Thoracic aorta (tissue), 2 donors: ENCODE data around the gene FN3K. TPM values are rescaled to one million over a fixed set of nuclear protein-coding genes. Genes with fewer than 3 reads are reported as not detected.

Experiments used
- ATAC-seq: fragments of 150-250 bp; one replicate; pipeline ENCODE4 v1.8.0; 2017; ENCODE audit warnings: low read depth; ENCODE audit not compliant: insufficient number of reproducible peaks, low FRiP score
- DNase-seq: peaks from one replicate; pipeline ENCODE4 v3.0.0-alpha.2; 2020; ENCODE audit warnings: low spot score
- H3K27ac ChIP-seq, 2 donors: fragments of 200-600 bp; sonication (generic); 1 replicate in 1 of 2; 2 replicates in 1 of 2; pipeline ENCODE4 v1.5.1; 2016; ENCODE audit warnings: mild to moderate bottlenecking in 2 of 2, moderate library complexity in 2 of 2
- H3K27me3 ChIP-seq: fragments of 200-600 bp; sonication (generic); replicated peaks from 2 replicates; pipeline ENCODE4 v1.6.0; 2016; ENCODE audit warnings: mild to moderate bottlenecking; ENCODE audit not compliant: insufficient read depth
- H3K36me3 ChIP-seq: fragments of 200-600 bp; sonication (generic); one replicate; pipeline ENCODE4 v1.5.1; 2016
- H3K4me1 ChIP-seq, 2 donors: fragments of 200-600 bp; sonication (generic); 1 replicate in 1 of 2; 2 replicates in 1 of 2; pipeline versions ENCODE4 v1.5.1 to v1.6.0; 2016; ENCODE audit warnings: low read depth in 2 of 2, mild to moderate bottlenecking in 1 of 2; ENCODE audit not compliant: control insufficient read depth in 1 of 2
- H3K4me3 ChIP-seq: fragments of 200-600 bp; sonication (generic); 2 replicates; pipeline ENCODE4 v1.5.1; 2016; ENCODE audit warnings: mild to moderate bottlenecking
- H3K9me3 ChIP-seq: fragments of 200-600 bp; sonication (generic); 2 replicates; pipeline ENCODE4 v1.5.1; 2016
- total RNA-seq, 2 donors: library from RNA; depleted of rRNA; stranded (reverse); fragments of >200 nt; gene quantifications; one replicate each; pipeline versions ENCODE4 v1.1.0 to v1.2.3, GENCODE V29; 2016
- TF ChIP-seq, protein P1 (sequence below): fragments of 200-600 bp; sonication (generic); IDR thresholded peaks from one replicate; pipeline ENCODE4 v1.5.1; 2019; ENCODE audit warnings: antibody characterized with exemption

Gene FN3K
- total RNA-seq, 2 donors from 2014 or later: 8.3 to 10.4 TPM

DNA sequence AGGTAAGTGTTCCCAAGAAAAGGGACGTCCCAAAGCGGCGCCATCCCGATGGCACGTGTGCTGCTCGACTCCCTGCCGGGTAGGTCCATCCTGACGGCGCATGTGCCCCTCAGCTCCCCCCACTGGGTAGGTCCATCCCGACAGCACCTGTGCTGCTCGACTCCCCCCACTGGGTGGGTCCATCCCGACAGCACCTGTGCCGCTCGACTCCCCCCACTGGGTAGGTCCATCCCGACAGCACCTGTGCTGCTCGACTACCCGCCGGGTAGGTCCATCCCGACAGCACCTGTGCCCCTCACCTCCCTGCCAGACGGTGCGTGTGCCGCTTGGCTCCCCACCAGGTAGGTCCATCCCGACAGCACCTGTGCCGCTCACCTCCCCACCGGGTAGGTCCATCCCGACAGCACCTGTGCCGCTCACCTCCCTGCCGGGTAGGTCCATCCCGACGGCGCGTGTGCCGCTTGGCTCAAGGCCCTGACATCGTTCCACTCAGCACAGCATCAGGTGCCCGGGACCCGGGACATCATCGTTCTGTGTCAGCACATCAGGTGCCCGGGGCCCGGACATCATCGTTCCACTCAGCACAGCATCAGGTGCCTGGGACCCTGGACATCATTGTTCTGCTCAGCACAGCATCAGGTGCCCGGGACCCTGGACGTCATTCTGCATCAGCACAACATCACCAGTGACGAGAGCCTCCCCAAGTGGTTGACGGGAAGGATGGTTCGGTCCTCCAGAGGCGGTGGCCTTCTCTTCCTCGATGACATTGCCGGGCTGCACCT is 5.7 kb upstream of the FN3K start:
- no peak for DNase-seq
- H3K4me1 ChIP-seq: peaks cover 0 to 4% of the 10 kb centered on the region in 2 donors
- no peak overlapping the region for H3K4me3 ChIP-seq
- ATAC-seq: no peak
- TF ChIP-seq, protein P1, sequence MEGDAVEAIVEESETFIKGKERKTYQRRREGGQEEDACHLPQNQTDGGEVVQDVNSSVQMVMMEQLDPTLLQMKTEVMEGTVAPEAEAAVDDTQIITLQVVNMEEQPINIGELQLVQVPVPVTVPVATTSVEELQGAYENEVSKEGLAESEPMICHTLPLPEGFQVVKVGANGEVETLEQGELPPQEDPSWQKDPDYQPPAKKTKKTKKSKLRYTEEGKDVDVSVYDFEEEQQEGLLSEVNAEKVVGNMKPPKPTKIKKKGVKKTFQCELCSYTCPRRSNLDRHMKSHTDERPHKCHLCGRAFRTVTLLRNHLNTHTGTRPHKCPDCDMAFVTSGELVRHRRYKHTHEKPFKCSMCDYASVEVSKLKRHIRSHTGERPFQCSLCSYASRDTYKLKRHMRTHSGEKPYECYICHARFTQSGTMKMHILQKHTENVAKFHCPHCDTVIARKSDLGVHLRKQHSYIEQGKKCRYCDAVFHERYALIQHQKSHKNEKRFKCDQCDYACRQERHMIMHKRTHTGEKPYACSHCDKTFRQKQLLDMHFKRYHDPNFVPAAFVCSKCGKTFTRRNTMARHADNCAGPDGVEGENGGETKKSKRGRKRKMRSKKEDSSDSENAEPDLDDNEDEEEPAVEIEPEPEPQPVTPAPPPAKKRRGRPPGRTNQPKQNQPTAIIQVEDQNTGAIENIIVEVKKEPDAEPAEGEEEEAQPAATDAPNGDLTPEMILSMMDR: no peak
- H3K9me3 ChIP-seq: no peaks in the 10 kb centered on the region
- no peaks in the 10 kb centered on the region for H3K27me3 ChIP-seq
- no peak overlapping the region for H3K27ac ChIP-seq
- H3K36me3 ChIP-seq: peaks cover 7% of the 10 kb centered on the region

DNA sequence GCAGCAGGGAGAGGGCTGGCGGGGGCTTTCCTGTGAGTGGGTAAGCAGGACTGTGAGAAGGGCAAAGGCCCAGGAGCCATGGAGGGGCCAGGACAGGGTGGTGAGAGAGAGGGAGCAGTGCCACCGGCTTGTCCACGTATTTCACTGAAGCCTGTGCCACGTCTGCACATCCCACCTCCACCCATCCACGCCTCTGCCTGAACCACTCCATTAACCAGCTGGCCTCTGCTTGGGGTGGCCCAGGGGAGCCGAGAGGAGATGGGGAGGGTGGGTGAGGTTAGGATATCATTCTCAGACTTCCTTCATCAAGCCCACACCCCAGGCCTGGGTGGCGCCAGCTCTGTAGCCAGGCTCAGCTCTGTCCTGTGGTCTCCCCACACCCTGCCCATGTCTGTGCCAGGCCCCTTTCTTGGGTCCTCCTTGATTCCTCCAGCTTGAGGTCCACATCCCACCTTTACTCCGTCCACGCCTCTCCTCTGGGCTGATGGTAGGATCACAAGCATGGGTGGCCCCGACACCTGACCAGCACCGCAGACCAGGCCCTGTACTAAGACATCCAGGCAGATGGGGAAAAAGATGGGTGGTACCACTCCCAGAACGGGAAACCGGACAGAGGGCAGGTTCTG is 3.2 kb upstream of the FN3K start:
- Histone ChIP-seq H3K27ac (no peak overlapping the region), H3K4me1 (peaks cover 0 to 19% of the 10 kb centered on the region in 2 donors), H3K36me3 (peaks cover 5% of the 10 kb centered on the region), H3K4me3 (no peak overlapping the region), H3K9me3 (no peaks in the 10 kb centered on the region), H3K27me3 (no peaks in the 10 kb centered on the region)
- TF ChIP-seq, protein P1: no peak
- DNase-seq (no peak), ATAC-seq (no peak)

DNA sequence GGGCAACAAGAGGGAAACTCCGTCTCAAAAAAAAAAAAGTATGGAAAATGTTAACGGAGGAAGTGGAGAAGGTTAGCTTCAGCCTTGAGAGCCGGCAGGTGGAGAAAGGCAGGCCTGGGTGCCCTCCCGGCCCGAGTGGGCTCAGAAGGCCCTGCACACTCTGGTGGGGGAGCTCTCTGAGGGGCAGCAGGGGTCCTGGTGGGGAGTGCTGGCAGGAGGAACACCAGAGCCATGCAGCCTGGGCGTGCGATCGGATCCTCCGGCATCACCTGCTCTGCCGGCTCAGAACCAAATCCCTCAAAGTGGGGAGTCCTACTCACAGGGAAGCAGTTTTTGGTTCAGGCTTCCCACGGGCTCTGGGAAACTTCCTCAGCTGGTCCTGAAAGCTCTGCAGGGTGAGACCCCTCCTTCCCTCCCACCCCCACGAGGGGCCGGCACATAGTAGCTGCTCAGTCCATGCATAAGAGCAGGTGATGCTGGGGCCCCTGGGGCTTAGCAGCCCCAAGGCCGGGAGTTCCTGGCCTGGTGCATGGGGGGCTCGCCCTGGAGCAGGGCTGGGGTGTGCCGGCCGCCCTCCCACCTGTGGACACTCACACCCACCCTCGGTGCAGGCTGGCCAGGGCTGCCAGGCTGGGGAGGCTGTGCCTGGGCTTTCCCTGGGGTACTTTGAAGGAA is 1.2 kb downstream of the FN3K start:
- Histone ChIP-seq H3K27ac (no peak overlapping the region), H3K4me1 (peaks cover 0 to 19% of the 10 kb centered on the region in 2 donors), H3K27me3 (no peaks in the 10 kb centered on the region), H3K9me3 (peaks cover 4% of the 10 kb centered on the region), H3K4me3 (no peak overlapping the region), H3K36me3 (peaks cover 18% of the 10 kb centered on the region)
- ATAC-seq: no peak
- DNase-seq: no peak
- TF ChIP-seq, protein P1: no peak

DNA sequence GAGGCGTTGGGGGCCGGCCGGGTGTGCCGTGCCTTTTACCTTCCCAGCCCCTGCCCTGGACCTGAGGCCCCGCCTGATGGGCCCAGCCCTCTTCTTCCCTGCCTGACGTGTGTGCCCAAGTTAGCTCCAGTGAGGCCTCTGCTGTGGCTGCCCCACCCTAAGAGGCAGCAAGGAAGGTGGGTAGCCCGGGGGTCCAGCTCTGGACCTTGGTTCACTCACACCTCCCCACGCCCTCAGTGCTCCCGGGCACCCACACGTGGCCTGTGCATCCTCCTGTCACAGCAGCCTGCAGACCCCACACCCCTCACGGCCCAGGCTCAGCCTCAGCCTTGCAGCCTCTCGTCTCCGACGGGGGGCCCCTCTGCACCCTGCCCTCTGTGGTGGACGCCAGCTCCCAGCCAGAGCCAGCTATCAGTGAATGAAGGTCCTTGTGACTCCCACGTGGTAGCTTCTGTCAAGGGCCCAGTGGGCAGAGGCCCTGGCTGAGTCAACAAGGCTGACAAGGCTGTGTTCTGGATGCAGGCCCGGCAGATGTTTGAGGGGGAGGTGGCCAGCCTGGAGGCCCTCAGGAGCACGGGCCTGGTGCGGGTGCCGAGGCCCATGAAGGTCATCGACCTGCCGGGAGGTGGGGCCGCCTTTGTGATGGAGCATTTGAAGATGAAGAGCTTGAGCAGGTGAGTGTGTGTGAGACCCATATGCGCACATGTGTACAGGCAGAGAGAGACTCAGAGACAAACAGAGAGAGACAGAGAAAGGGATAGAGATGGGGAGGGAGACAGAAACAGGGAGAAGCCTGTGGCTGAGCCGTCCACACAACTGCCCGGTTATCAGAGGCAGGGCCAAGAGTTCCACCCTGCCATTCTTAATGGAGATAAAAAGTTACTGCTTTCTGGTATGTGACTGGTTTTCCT is 2.8 kb downstream of the FN3K start:
- Histone ChIP-seq H3K36me3 (peaks cover 27% of the 10 kb centered on the region), H3K9me3 (peaks cover 4% of the 10 kb centered on the region), H3K27me3 (no peaks in the 10 kb centered on the region), H3K27ac (no peak overlapping the region), H3K4me3 (no peak overlapping the region), H3K4me1 (peaks cover 0 to 19% of the 10 kb centered on the region in 2 donors)
- TF ChIP-seq, protein P1: no peak
- DNase-seq (no peak), ATAC-seq (no peak)
